PC-9 (cell line): ENCODE measurements around the gene SYNE1. TPM values are rescaled to one million over a fixed set of nuclear protein-coding genes. Genes with fewer than 3 reads are reported as not detected.
"Not testable (repeated sequence)": the region's sequence is repeated elsewhere in the genome, so short reads cannot be mapped to it uniquely, and the experiment has no call there.

ENCODE experiments used
- BruUV-seq: library from RNA; stranded (reverse); fragments of 400-500 nt; replicated peaks from 2 replicates; lab custom pipeline; 2021; lab: Mats Ljungman, UMichigan
- CTCF ChIA-PET: fragments of 300-600 bp; sonication (Branson Sonifier 250); formaldehyde crosslinking; loops from one replicate; lab custom pipeline; 2022; ENCODE audit warnings: antibody characterized with exemption; lab: Charles Lee
- POLR2A ChIA-PET: fragments of 300-600 bp; sonication (Branson Sonifier 250); formaldehyde crosslinking; loops from one replicate; lab custom pipeline; 2022; ENCODE audit warnings: antibody characterized with exemption; ENCODE audit not compliant: unreplicated experiment; lab: Charles Lee
- DNase-seq, 2 experiments: peaks; one replicate each; pipeline versions ENCODE4 v3.0.0 to v3.0.0-alpha.2; 2015 to 2022; ENCODE audit warnings: mixed read lengths in 1 of 2
- H2AFZ ChIP-seq: fragments of 200-600 bp; sonication (generic); 2 replicates; pipeline ENCODE4 v1.8.1; 2017; ENCODE audit warnings: antibody characterized with exemption
- H3F3A ChIP-seq: fragments of 200-600 bp; sonication (generic); 2 replicates; pipeline ENCODE4 v1.8.1; 2017; ENCODE audit warnings: antibody characterized with exemption, mild to moderate bottlenecking, low read depth; ENCODE audit not compliant: insufficient read depth
- H3K27ac ChIP-seq: fragments of 200-600 bp; sonication (generic); 2 replicates; pipeline ENCODE4 v1.6.1; 2016; ENCODE audit warnings: mixed run types
- H3K27me3 ChIP-seq: fragments of 200-600 bp; sonication (generic); 2 replicates; pipeline ENCODE4 v1.6.1; 2016; ENCODE audit warnings: low read depth, mixed run types; ENCODE audit not compliant: insufficient read depth
- H3K36me3 ChIP-seq: fragments of 200-600 bp; sonication (generic); 2 replicates; pipeline ENCODE4 v1.6.1; 2016; ENCODE audit warnings: low read depth, mixed run types
- H3K4me1 ChIP-seq: fragments of 200-600 bp; sonication (generic); replicated peaks from 2 replicates; pipeline ENCODE4 v1.6.1; 2016; ENCODE audit warnings: mixed run types; ENCODE audit not compliant: insufficient read depth
- H3K4me2 ChIP-seq: fragments of 200-600 bp; sonication (generic); 2 replicates; pipeline ENCODE4 v1.6.1; 2017; ENCODE audit warnings: mixed run types
- H3K4me3 ChIP-seq: fragments of 200-600 bp; sonication (generic); 2 replicates; pipeline ENCODE4 v1.6.1; 2016; ENCODE audit warnings: mixed run types
- H3K79me2 ChIP-seq: fragments of 200-600 bp; sonication (generic); 2 replicates; pipeline ENCODE4 v1.6.1; 2017; ENCODE audit warnings: low read depth, mixed run types
- H3K9me2 ChIP-seq: fragments of 200-600 bp; sonication (generic); 2 replicates; pipeline ENCODE4 v1.8.1; 2017; ENCODE audit warnings: mild to moderate bottlenecking; ENCODE audit not compliant: insufficient read depth
- H3K9me3 ChIP-seq: fragments of 200-600 bp; sonication (generic); 2 replicates; pipeline ENCODE4 v1.8.1; 2016; ENCODE audit warnings: low read depth; ENCODE audit not compliant: insufficient read depth
- H4K20me1 ChIP-seq: fragments of 200-600 bp; sonication (generic); 2 replicates; pipeline ENCODE4 v1.8.1; 2017; ENCODE audit not compliant: insufficient read depth
- CTCF ChIP-seq: fragments of 200-600 bp; sonication (generic); conservative IDR thresholded peaks from 2 replicates; pipeline ENCODE4 v1.6.1; 2017; ENCODE audit warnings: mixed run types, antibody characterized with exemption, mild to moderate bottlenecking, moderate library complexity
- EZH2 ChIP-seq: fragments of 200-600 bp; sonication (generic); IDR thresholded peaks from 2 replicates; pipeline ENCODE4 v1.8.0; 2017; ENCODE audit warnings: antibody characterized with exemption, low read depth
- intact Hi-C: fragments of 100-400 bp; cut with micrococcal nuclease; formaldehyde crosslinking; loops from one replicate; pipeline ENCODE4 v1.10.0; 2022; ENCODE audit not compliant: unreplicated experiment
- total RNA-seq: library from RNA; stranded (reverse); gene quantifications from 2 replicates; pipeline ENCODE4 v1.2.3, GENCODE V29; 2021

Gene SYNE1
- total RNA-seq, 1 experiment from 2014 or later: 13.4 TPM

GRCh38 chr6:152661776-152662175 lies 24.6 kb upstream of the SYNE1 start:
- TF ChIP-seq EZH2: no peak
- no peak for TF ChIP-seq CTCF
- no peak overlapping the region for H2AFZ ChIP-seq
- H3K9me2 ChIP-seq: no peaks in the 10 kb centered on the region
- no peak overlapping the region for H3K4me3 ChIP-seq
- no peaks in the 10 kb centered on the region for H3K27me3 ChIP-seq
- CTCF ChIA-PET: no interaction called here
- intact Hi-C loops: no loop called here
- H3K36me3 ChIP-seq: no peaks in the 10 kb centered on the region
- H3K4me1 ChIP-seq: no peaks in the 10 kb centered on the region
- no peaks in the 10 kb centered on the region for H3K9me3 ChIP-seq
- H3K4me2 ChIP-seq: no peak overlapping the region
- no peaks in the 10 kb centered on the region for H3K79me2 ChIP-seq
- BruUV-seq: no TSS peak
- H3K27ac ChIP-seq: no peak overlapping the region
- POLR2A ChIA-PET: no interaction called here
- H4K20me1 ChIP-seq: no peaks in the 10 kb centered on the region
- no peak for DNase-seq
- no peaks in the 10 kb centered on the region for H3F3A ChIP-seq

- Histone ChIP-seq H3K36me3 (no peaks in the 10 kb centered on the region), H3K4me1 (no peaks in the 10 kb centered on the region), H2AFZ (no peak overlapping the region), H3K27me3 (no peaks in the 10 kb centered on the region), H3K4me3 (no peak overlapping the region), H3F3A (no peaks in the 10 kb centered on the region), H3K79me2 (no peaks in the 10 kb centered on the region), H3K27ac (no peak overlapping the region), H3K4me2 (no peak overlapping the region), H4K20me1 (no peaks in the 10 kb centered on the region), H3K9me2 (no peaks in the 10 kb centered on the region), H3K9me3 (no peaks in the 10 kb centered on the region)
- no TSS peak for BruUV-seq
- DNase-seq: no peak
- POLR2A ChIA-PET: no interaction called here
- intact Hi-C loops: no loop called here
- CTCF ChIA-PET: no interaction called here
- TF ChIP-seq CTCF (no peak), EZH2 (no peak)
Measured at GRCh38 chr6:152651986-152652385, 14.8 kb upstream of the SYNE1 start.

GRCh38 chr6:152648105-152648504 lies 10.9 kb upstream of the SYNE1 start:
- no peaks in the 10 kb centered on the region for H3K9me3 ChIP-seq
- H2AFZ ChIP-seq: no peak overlapping the region
- ChIA-PET CTCF (no interaction called here), POLR2A (no interaction called here)
- no peaks in the 10 kb centered on the region for H3K36me3 ChIP-seq
- no peaks in the 10 kb centered on the region for H4K20me1 ChIP-seq
- BruUV-seq: no TSS peak
- H3K4me2 ChIP-seq: no peak overlapping the region
- no peak for TF ChIP-seq CTCF
- TF ChIP-seq EZH2: no peak
- no peaks in the 10 kb centered on the region for H3F3A ChIP-seq
- H3K4me3 ChIP-seq: no peak overlapping the region
- no peaks in the 10 kb centered on the region for H3K4me1 ChIP-seq
- H3K9me2 ChIP-seq: no peaks in the 10 kb centered on the region
- DNase-seq: no peak
- H3K79me2 ChIP-seq: no peaks in the 10 kb centered on the region
- intact Hi-C loops: loop anchor here (10.0 kb wide), 1 partner anchor 163 kb away; no protein-coding TSS in a partner anchor
- no peak overlapping the region for H3K27ac ChIP-seq
- H3K27me3 ChIP-seq: no peaks in the 10 kb centered on the region

DNA sequence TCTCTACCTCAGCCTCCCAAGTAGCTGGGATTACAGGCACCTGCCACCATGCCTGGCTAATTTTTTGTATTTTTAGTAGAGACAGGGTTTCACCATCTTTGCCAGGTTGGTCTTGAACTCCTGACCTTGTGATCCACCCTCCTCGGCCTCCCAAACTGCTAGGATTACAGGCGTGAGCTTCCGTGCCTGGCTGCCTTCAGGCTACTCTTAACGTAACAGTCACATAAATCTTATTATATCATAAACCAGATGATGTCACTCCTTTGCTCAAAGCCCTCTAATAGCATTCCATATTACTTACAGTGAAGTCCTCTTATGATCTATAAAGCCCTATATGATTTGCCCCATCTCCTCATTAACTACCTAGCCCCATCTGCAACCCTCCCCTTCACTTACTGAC lies 9.6 kb upstream of the SYNE1 start:
- BruUV-seq, H3K4me2 ChIP-seq, H3K36me3 ChIP-seq, H2AFZ ChIP-seq, POLR2A ChIA-PET, H3K4me1 ChIP-seq, H3K27me3 ChIP-seq, H3K79me2 ChIP-seq, H3K4me3 ChIP-seq, H3K9me3 ChIP-seq, DNase-seq, H4K20me1 ChIP-seq, H3K27ac ChIP-seq, H3K9me2 ChIP-seq, H3F3A ChIP-seq: not testable (repeated sequence)
- intact Hi-C loops: loop anchor here (10.0 kb wide), 1 partner anchor 162 kb away; no protein-coding TSS in a partner anchor
- CTCF ChIA-PET: interaction anchor here (0.6 kb wide), 1 partner anchor 1141 kb away, joined by 4 read pairs; no protein-coding TSS in a partner anchor
